ENCODE results near the gene LGR5.

- no peak for TF ChIP-seq CTCF (conservative IDR thresholded peaks at IDR 0.05; ENCODE audit: low read depth, low read length)
- TF ChIP-seq POLR2A (IDR thresholded peaks at IDR 0.05; ENCODE audit: low read depth, low read length), result no peak
- no peak for TF ChIP-seq CEBPB (IDR thresholded peaks at IDR 0.05; ENCODE audit: low read depth, low read length)
- TF ChIP-seq RCOR1 (IDR thresholded peaks at IDR 0.05; ENCODE audit: insufficient replicate concordance, low read length), result no peak
Observed at GRCh38 chr12:71448150-71448581, 8.6 kb downstream of the LGR5 start.

All from IMR-90 (cell line).